GM23338 (cell line): Measurements from ENCODE around the gene SHISA8. TPM values are rescaled to one million over a fixed set of nuclear protein-coding genes. Genes with fewer than 3 reads are reported as not detected.
A peak's percentile ranks its signal among the peaks of the same experiment; 100 is the strongest.

Experiments
- ATAC-seq: fragments of 200-7000 bp; cut with Tn5 transposase; 3 replicates; pipeline ENCODE4 v1.9.1; 2020
- DNase-seq: peaks from one replicate; pipeline ENCODE4 v3.0.0-alpha.2; 2015; ENCODE audit warnings: low spot score
- H2AFZ ChIP-seq: fragments of 200-600 bp; sonication (generic); 2 replicates; pipeline ENCODE4 v1.8.0; 2016; ENCODE audit warnings: antibody characterized with exemption, mild to moderate bottlenecking, moderate library complexity
- H3F3A ChIP-seq: fragments of 200-600 bp; sonication (generic); replicated peaks from 2 replicates; pipeline ENCODE4 v1.8.0; 2017; ENCODE audit warnings: antibody characterized with exemption, mixed run types, low read depth
- H3K27ac ChIP-seq: fragments of 200-600 bp; sonication (generic); 2 replicates; pipeline ENCODE4 v1.6.1; 2016; ENCODE audit warnings: low read depth
- H3K27me3 ChIP-seq: fragments of 200-600 bp; sonication (generic); 2 replicates; pipeline ENCODE4 v1.8.0; 2016; ENCODE audit warnings: mild to moderate bottlenecking, mixed run types, moderate library complexity; ENCODE audit not compliant: insufficient read depth
- H3K36me3 ChIP-seq: fragments of 200-600 bp; sonication (generic); 2 replicates; pipeline ENCODE4 v1.8.0; 2016; ENCODE audit warnings: mild to moderate bottlenecking; ENCODE audit not compliant: insufficient read depth
- H3K4me1 ChIP-seq: fragments of 200-600 bp; sonication (generic); 2 replicates; pipeline ENCODE4 v1.8.0; 2016; ENCODE audit warnings: mild to moderate bottlenecking, moderate library complexity; ENCODE audit not compliant: insufficient read depth
- H3K4me2 ChIP-seq: fragments of 200-600 bp; sonication (generic); 2 replicates; pipeline ENCODE4 v1.7.1; 2017; ENCODE audit warnings: mixed run types
- H3K4me3 ChIP-seq: fragments of 200-600 bp; sonication (generic); 2 replicates; pipeline ENCODE4 v1.6.1; 2016; ENCODE audit warnings: mixed run types
- H3K79me2 ChIP-seq: fragments of 200-600 bp; sonication (generic); replicated peaks from 2 replicates; pipeline ENCODE4 v1.8.0; 2017; ENCODE audit warnings: mild to moderate bottlenecking; ENCODE audit not compliant: insufficient read depth
- H3K9me2 ChIP-seq: fragments of 200-600 bp; sonication (generic); 2 replicates; pipeline ENCODE4 v1.8.0; 2017; ENCODE audit not compliant: insufficient read depth
- H4K20me1 ChIP-seq: fragments of 200-600 bp; sonication (generic); replicated peaks from 2 replicates; pipeline ENCODE4 v1.8.0; 2017; ENCODE audit warnings: mild to moderate bottlenecking; ENCODE audit not compliant: insufficient read depth
- H3K27ac Mint-ChIP-seq: 2 replicates; pipeline ENCODE4 v1.8.0; 2020; ENCODE audit warnings: inconsistent platforms, mild to moderate bottlenecking, moderate library complexity, mixed read lengths
- H3K27me3 Mint-ChIP-seq: 3 replicates; pipeline ENCODE4 v1.8.0; 2022; ENCODE audit warnings: low read depth, mild to moderate bottlenecking, moderate library complexity, mixed read lengths, inconsistent platforms; ENCODE audit not compliant: insufficient read depth, poor library complexity
- H3K36me3 Mint-ChIP-seq: 3 replicates; pipeline ENCODE4 v1.8.0; 2021; ENCODE audit warnings: low read depth, mild to moderate bottlenecking, inconsistent platforms, moderate library complexity, mixed read lengths
- H3K4me1 Mint-ChIP-seq: 3 replicates; pipeline ENCODE4 v1.8.0; 2020; ENCODE audit warnings: mild to moderate bottlenecking, inconsistent platforms, mixed read lengths
- H3K4me3 Mint-ChIP-seq: 3 replicates; pipeline ENCODE4 v1.8.0; 2021; ENCODE audit warnings: moderate library complexity, mild to moderate bottlenecking, inconsistent platforms, mixed read lengths
- H3K9me3 Mint-ChIP-seq: 3 replicates; pipeline ENCODE4 v1.8.0; 2020; ENCODE audit warnings: moderate library complexity, mild to moderate bottlenecking, inconsistent platforms, mixed read lengths
- CREB1 ChIP-seq: fragments of 250-450 bp; sonication (Bioruptor Pico); IDR thresholded peaks from 2 replicates; pipeline ENCODE4 v1.5.0; 2020; ENCODE audit warnings: low read depth, mild to moderate bottlenecking, moderate library complexity
- CTCF ChIP-seq, 2 experiments: fragments of 200-600 bp in 1 of 2; sonication (generic) in 1 of 2; conservative IDR thresholded peaks; 2 replicates each; pipeline versions ENCODE4 v1.5.1 to v1.6.1; 2016 to 2017; ENCODE audit warnings: antibody characterized with exemption in 2 of 2, low read depth in 2 of 2, mild to moderate bottlenecking in 2 of 2, moderate library complexity in 1 of 2
- ETS1 ChIP-seq: IDR thresholded peaks from 2 replicates; pipeline ENCODE4 v1.6.1; 2016; ENCODE audit warnings: antibody characterized with exemption
- EZH2 ChIP-seq: fragments of 200-600 bp; sonication (generic); IDR thresholded peaks from one replicate; pipeline ENCODE4 v1.8.0; 2017; ENCODE audit warnings: antibody characterized with exemption, mild to moderate bottlenecking, low read depth; ENCODE audit not compliant: unreplicated experiment
- EZH2phosphoT487 ChIP-seq: fragments of 200-600 bp; sonication (generic); IDR thresholded peaks from one replicate; pipeline ENCODE4 v1.8.1; 2018; ENCODE audit warnings: antibody characterized with exemption; ENCODE audit not compliant: unreplicated experiment
- JUNB ChIP-seq: IDR thresholded peaks from one replicate; pipeline ENCODE4 v1.6.1; 2016; ENCODE audit warnings: antibody characterized with exemption; ENCODE audit not compliant: unreplicated experiment
- NANOG ChIP-seq: IDR thresholded peaks from 2 replicates; pipeline ENCODE4 v1.6.1; 2016; ENCODE audit warnings: antibody characterized with exemption, borderline replicate concordance
- REST ChIP-seq: IDR thresholded peaks from one replicate; pipeline ENCODE4 v1.6.1; 2018; ENCODE audit warnings: antibody characterized with exemption; ENCODE audit not compliant: unreplicated experiment
- STAT1 ChIP-seq: IDR thresholded peaks from one replicate; pipeline ENCODE4 v1.6.1; 2016; ENCODE audit warnings: antibody characterized with exemption; ENCODE audit not compliant: unreplicated experiment
- ZNF462 ChIP-seq: fragments of 250-450 bp; sonication (Bioruptor Pico); IDR thresholded peaks from 2 replicates; pipeline ENCODE4 v1.5.0; 2020; ENCODE audit warnings: mild to moderate bottlenecking, moderate library complexity
- polyA plus RNA-seq: library from polyadenylated mRNA; unstranded; fragments of >200 nt; fragmentation: Nextera tagmentation; extraction: Ambion mirVana; gene quantifications from 2 replicates; pipeline ENCODE4 v1.2.1, GENCODE V29; 2016
- total RNA-seq: library from RNA; depleted of rRNA; stranded (reverse); fragments of >200 nt; shearing (Covaris generic); gene quantifications from 2 replicates; pipeline ENCODE4 v1.2.3, GENCODE V29; 2014

The SHISA8 gene
- total and polyA plus RNA-seq, 2 experiments from 2014 or later, result 5.1 TPM; not detected in 1

- no peaks in the 10 kb centered on the region for H3K27me3 ChIP-seq
- TF ChIP-seq EZH2phosphoT487 (no peak), REST (no peak), ZNF462 (no peak), ETS1 (no peak), EZH2 (no peak), CTCF (conservative IDR thresholded peaks at IDR 0.05; ENCODE audit: low read depth in 2 of 2) (no peak), JUNB (no peak), CREB1 (no peak), NANOG (no peak), STAT1 (no peak)
- H3K36me3 ChIP-seq, result peaks cover 14% of the 10 kb centered on the region; the same call in 1 of the 2 replicates
- peak; percentile 12; the same call in 2 of the 3 replicates for ATAC-seq
- no peak overlapping the region for H2AFZ ChIP-seq
- DNase-seq, result peak; percentile 34
- H3K4me1 Mint-ChIP-seq, result peaks cover 13% of the 10 kb centered on the region
- no peak overlapping the region for H3K4me3 ChIP-seq
- H3K79me2 ChIP-seq, result peaks cover 3% of the 10 kb centered on the region
- H3K4me1 ChIP-seq, result peaks cover 14% of the 10 kb centered on the region
- H3K9me3 Mint-ChIP-seq, result no peaks in the 10 kb centered on the region
- H3F3A ChIP-seq, result peaks cover 36% of the 10 kb centered on the region
- no peak overlapping the region for H3K4me3 Mint-ChIP-seq
- no peak overlapping the region for H3K4me2 ChIP-seq
- peak overlapping the region; percentile 71 for H3K27ac Mint-ChIP-seq
- peaks cover 10% of the 10 kb centered on the region for H3K27me3 Mint-ChIP-seq
- H3K36me3 Mint-ChIP-seq, result peaks cover 80% of the 10 kb centered on the region
- 0 out of 2 replicates have a peak overlapping the region, but pooled peaks have one; percentile 66 for H3K27ac ChIP-seq
- H4K20me1 ChIP-seq, result peaks cover 28% of the 10 kb centered on the region
- no peaks in the 10 kb centered on the region for H3K9me2 ChIP-seq
These were observed 25.3 kb upstream of the SHISA8 start for GRCh38 chr22:41939981-41940831.
